ENCODE measurements around the gene TOP1.

The TOP1 gene

GRCh38 chr20:41147767-41148191, 119.2 kb downstream of the TOP1 start:
- no peak for DNase-seq (ENCODE audit: low spot score)

GRCh38 chr20:41148942-41149341, 120.3 kb downstream of the TOP1 start:
- no peak for DNase-seq (ENCODE audit: low spot score)

GRCh38 chr20:41150664-41151063, 122.0 kb downstream of the TOP1 start:
- no peak for DNase-seq (ENCODE audit: low spot score)

- DNase-seq (ENCODE audit: low spot score) = no peak
These were observed 122.7 kb downstream of the TOP1 start for GRCh38 chr20:41151134-41151869.

GRCh38 chr20:41152108-41152757, 123.6 kb downstream of the TOP1 start:
- DNase-seq (ENCODE audit: low spot score) = no peak

GRCh38 chr20:41154436-41155176, 126.0 kb downstream of the TOP1 start:
- no peak for DNase-seq (ENCODE audit: low spot score)

- no peak for DNase-seq (ENCODE audit: low spot score)
These were observed 126.6 kb downstream of the TOP1 start for GRCh38 chr20:41155261-41155660.

GRCh38 chr20:41158082-41158625, 129.5 kb downstream of the TOP1 start:
- DNase-seq (ENCODE audit: low spot score) = no peak

- no peak for DNase-seq (ENCODE audit: low spot score)
These were observed 130.9 kb downstream of the TOP1 start for GRCh38 chr20:41159547-41159946.

- DNase-seq (ENCODE audit: low spot score) = no peak
These were observed 132.1 kb downstream of the TOP1 start for GRCh38 chr20:41160686-41161085.

GRCh38 chr20:41161886-41162285, 133.3 kb downstream of the TOP1 start:
- DNase-seq (ENCODE audit: low spot score) = no peak

- DNase-seq (ENCODE audit: low spot score) = no peak
These were observed 133.8 kb downstream of the TOP1 start for GRCh38 chr20:41162396-41162795.

GRCh38 chr20:41163821-41164220, 135.2 kb downstream of the TOP1 start:
- no peak for DNase-seq (ENCODE audit: low spot score)

- no peak for DNase-seq (ENCODE audit: low spot score)
These were observed 136.6 kb downstream of the TOP1 start for GRCh38 chr20:41165001-41165882.

- DNase-seq (ENCODE audit: low spot score) = no peak
These were observed 137.8 kb downstream of the TOP1 start for GRCh38 chr20:41166201-41167117.

- DNase-seq (ENCODE audit: low spot score) = no peak
These were observed 138.5 kb downstream of the TOP1 start for GRCh38 chr20:41167118-41167470.

- no peak for DNase-seq (ENCODE audit: low spot score)
These were observed 139.0 kb downstream of the TOP1 start for GRCh38 chr20:41167481-41168253.

- DNase-seq (ENCODE audit: low spot score) = no peak
These were observed 139.9 kb downstream of the TOP1 start for GRCh38 chr20:41168281-41169161.

GRCh38 chr20:41169162-41169690, 140.6 kb downstream of the TOP1 start:
- DNase-seq (ENCODE audit: low spot score) = no peak
